ENCODE results near the gene MMP1. TPM values are rescaled to one million over a fixed set of nuclear protein-coding genes. Genes with fewer than 3 reads are reported as not detected.

Gene MMP1
- total RNA-seq, 2 donors from 2014 or later, result 0.42 to 2.9 TPM

GRCh38 chr11:102776454-102776853, 21.5 kb downstream of the MMP1 start:
- Histone ChIP-seq H3K27me3 (no peaks in the 10 kb centered on the region), H3K9ac (ENCODE audit: low read depth in 2 of 2, low read length in 2 of 2) (no peak overlapping the region), H3K9me3 (no peaks in the 10 kb centered on the region), H3K27ac (no peak overlapping the region), H3K36me3 (no peaks in the 10 kb centered on the region), H3K4me3 (no peak overlapping the region), H3K4me1 (no peaks in the 10 kb centered on the region)
- intact Hi-C loops (cut with DNase I), result no loop called here
- no peak for DNase-seq
- TF ChIP-seq, protein P1, sequence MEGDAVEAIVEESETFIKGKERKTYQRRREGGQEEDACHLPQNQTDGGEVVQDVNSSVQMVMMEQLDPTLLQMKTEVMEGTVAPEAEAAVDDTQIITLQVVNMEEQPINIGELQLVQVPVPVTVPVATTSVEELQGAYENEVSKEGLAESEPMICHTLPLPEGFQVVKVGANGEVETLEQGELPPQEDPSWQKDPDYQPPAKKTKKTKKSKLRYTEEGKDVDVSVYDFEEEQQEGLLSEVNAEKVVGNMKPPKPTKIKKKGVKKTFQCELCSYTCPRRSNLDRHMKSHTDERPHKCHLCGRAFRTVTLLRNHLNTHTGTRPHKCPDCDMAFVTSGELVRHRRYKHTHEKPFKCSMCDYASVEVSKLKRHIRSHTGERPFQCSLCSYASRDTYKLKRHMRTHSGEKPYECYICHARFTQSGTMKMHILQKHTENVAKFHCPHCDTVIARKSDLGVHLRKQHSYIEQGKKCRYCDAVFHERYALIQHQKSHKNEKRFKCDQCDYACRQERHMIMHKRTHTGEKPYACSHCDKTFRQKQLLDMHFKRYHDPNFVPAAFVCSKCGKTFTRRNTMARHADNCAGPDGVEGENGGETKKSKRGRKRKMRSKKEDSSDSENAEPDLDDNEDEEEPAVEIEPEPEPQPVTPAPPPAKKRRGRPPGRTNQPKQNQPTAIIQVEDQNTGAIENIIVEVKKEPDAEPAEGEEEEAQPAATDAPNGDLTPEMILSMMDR (IDR thresholded peaks at IDR 0.05), result no peak

DNA sequence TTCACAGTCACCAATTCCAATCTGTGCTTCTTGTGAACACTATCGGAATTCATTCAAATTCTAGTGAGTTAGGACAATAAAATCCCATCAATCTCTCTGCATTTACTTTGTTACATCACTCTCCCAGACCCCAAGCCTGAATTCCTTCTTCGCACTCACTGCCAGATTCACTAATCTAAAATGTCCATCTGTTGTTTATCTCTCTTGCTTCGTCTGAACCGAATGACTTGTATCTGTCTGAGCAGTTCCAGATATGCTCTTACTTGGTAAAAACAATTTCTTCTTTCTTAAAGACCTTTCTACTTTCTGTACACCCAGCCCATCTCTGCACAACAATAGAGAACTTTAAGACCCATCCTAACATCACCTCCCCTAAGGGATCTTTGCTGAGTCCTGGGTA, 24.6 kb downstream of the MMP1 start:
- H3K9ac ChIP-seq (ENCODE audit: low read depth in 2 of 2, low read length in 2 of 2), result no peak overlapping the region
- no peak overlapping the region for H3K4me3 ChIP-seq
- H3K27ac ChIP-seq, result no peak overlapping the region
- intact Hi-C loops (cut with DNase I), result no loop called here
- TF ChIP-seq, protein P1 (IDR thresholded peaks at IDR 0.05), result no peak
- no peaks in the 10 kb centered on the region for H3K4me1 ChIP-seq
- H3K36me3 ChIP-seq, result no peaks in the 10 kb centered on the region
- DNase-seq, result no peak
- no peaks in the 10 kb centered on the region for H3K9me3 ChIP-seq
- H3K27me3 ChIP-seq, result no peaks in the 10 kb centered on the region

GRCh38 chr11:102771351-102771750, 26.6 kb downstream of the MMP1 start:
- Histone ChIP-seq H3K27ac (no peak overlapping the region), H3K4me1 (no peaks in the 10 kb centered on the region), H3K36me3 (no peaks in the 10 kb centered on the region), H3K27me3 (no peaks in the 10 kb centered on the region), H3K9ac (ENCODE audit: low read depth in 2 of 2, low read length in 2 of 2) (no peak overlapping the region), H3K4me3 (no peak overlapping the region), H3K9me3 (no peaks in the 10 kb centered on the region)
- DNase-seq, result no peak
- TF ChIP-seq, protein P1 (IDR thresholded peaks at IDR 0.05), result no peak
- intact Hi-C loops (cut with DNase I), result no loop called here

- intact Hi-C loops (cut with DNase I), result no loop called here
- Histone ChIP-seq H3K9ac (ENCODE audit: low read depth in 2 of 2, low read length in 2 of 2) (no peak overlapping the region), H3K4me3 (no peak overlapping the region), H3K27me3 (no peaks in the 10 kb centered on the region), H3K9me3 (no peaks in the 10 kb centered on the region), H3K36me3 (no peaks in the 10 kb centered on the region), H3K27ac (no peak overlapping the region), H3K4me1 (no peaks in the 10 kb centered on the region)
- no peak for DNase-seq
- TF ChIP-seq, protein P1 (IDR thresholded peaks at IDR 0.05), result no peak
Measured at GRCh38 chr11:102770191-102770590, 27.8 kb downstream of the MMP1 start.

- Histone ChIP-seq H3K4me3 (no peak overlapping the region), H3K27ac (no peak overlapping the region), H3K36me3 (no peaks in the 10 kb centered on the region), H3K9me3 (no peaks in the 10 kb centered on the region), H3K27me3 (no peaks in the 10 kb centered on the region), H3K4me1 (no peaks in the 10 kb centered on the region), H3K9ac (ENCODE audit: low read depth in 2 of 2, low read length in 2 of 2) (no peak overlapping the region)
- TF ChIP-seq, protein P1 (IDR thresholded peaks at IDR 0.05), result no peak
- intact Hi-C loops (cut with DNase I), result no loop called here
- no peak for DNase-seq
Measured at GRCh38 chr11:102767800-102768199, 30.2 kb downstream of the MMP1 start.

DNA sequence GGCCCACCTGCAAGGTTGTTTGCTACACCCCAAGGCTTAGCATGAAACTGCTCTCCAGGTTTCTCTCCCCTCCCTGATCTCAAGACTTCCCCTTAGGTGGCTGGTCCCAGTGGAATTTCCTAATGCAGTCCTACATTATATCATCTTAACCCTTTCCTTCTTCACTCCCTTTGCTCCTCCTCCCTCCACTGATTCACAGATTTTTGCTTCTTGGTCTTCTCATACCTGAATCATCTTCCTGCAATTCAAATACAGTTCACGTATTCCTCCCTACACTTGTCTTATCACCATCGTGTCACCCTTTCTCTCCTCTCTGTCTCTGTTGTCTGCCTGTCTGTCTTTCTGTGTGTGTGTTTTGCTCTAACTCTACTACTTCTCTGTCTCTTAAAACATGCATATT, 34.5 kb downstream of the MMP1 start:
- intact Hi-C loops (cut with DNase I), result no loop called here
- TF ChIP-seq, protein P1 (IDR thresholded peaks at IDR 0.05), result no peak
- no peak overlapping the region for H3K4me3 ChIP-seq
- H3K27me3 ChIP-seq, result no peaks in the 10 kb centered on the region
- H3K27ac ChIP-seq, result no peak overlapping the region
- no peaks in the 10 kb centered on the region for H3K9me3 ChIP-seq
- no peak for DNase-seq
- H3K4me1 ChIP-seq, result no peaks in the 10 kb centered on the region
- H3K9ac ChIP-seq (ENCODE audit: low read depth in 2 of 2, low read length in 2 of 2), result no peak overlapping the region
- H3K36me3 ChIP-seq, result no peaks in the 10 kb centered on the region

Measured in colonic mucosa (tissue), 4 donors.